HG03060 (cell line): ENCODE results near the gene ABO.
"Not testable (repeated sequence)": the region's sequence is repeated elsewhere in the genome, so short reads cannot be mapped to it uniquely, and the experiment has no call there.

ENCODE experiments used
- ATAC-seq: cut with Tn5 transposase; IDR thresholded peaks from one replicate; pipeline ENCODE4 v1.9.1; 2021; ENCODE audit warnings: low read depth, moderate number of reproducible peaks; ENCODE audit not compliant: unreplicated experiment

ABO gene

DNA sequence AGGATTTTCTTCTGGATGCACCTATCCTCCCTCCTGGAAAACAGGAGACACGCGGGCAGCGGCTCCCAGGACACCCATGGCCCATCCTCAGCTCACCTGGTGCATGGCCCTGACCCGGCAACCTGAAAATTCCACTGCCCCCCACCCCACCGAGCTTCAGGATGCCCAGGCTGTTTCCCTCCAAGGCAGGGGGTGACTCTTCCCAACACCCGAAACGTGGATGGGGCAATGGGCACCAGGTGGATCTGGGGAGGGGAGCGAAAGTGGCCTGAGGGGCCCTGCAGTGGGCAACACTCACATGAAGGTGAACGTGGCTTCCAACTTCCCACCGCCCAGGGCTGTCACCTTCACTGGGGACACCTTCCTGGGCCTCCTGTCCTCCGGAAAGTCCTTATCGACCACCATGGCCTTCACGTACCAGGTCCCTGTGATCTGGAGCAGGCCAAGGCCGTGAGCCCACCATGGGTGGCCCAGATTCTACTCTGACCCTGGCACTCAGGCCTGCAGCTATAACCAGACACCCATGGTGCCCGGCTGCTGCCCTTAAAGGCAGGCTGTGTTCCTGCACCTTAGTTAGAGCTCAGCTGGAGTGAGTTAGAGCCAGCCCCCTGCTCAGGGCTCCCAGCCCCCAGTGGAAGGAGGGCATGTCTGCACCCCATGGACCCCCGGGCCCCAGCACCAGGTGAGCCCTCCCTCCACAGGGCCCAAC is 66.7 kb downstream of the ABO start:
- not testable (repeated sequence) for ATAC-seq

DNA sequence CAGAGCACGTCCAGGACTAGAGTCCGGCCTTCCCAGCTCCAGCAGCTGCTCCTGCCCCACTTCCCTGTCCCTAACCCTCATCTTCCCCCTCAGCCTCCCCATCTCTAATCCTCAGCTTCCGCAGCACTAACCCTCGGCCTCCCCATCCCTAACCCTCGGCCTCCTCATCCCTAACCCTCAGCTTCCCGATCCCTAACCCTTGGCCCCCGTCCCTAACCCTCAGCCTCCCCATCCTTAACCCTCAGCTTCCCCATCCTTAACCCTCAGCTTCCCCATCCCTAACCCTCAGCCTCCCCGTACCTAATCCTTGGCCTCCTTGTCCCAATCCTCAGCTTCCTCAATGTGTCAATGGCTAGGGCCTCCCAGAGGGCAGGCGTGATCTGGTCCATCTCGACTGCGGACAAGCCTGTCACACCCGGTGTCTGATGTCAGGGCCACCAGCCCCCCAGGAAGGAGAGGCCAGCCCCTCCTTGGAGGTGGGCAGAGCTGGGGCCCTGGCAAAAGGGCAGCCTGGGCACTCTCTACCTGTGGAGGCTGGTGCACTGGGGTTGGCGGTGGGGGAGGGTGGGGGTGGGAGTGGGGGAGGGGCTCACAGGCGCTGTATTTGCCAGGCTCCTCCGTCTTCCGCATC is 67.3 kb downstream of the ABO start:
- ATAC-seq: no peak

DNA sequence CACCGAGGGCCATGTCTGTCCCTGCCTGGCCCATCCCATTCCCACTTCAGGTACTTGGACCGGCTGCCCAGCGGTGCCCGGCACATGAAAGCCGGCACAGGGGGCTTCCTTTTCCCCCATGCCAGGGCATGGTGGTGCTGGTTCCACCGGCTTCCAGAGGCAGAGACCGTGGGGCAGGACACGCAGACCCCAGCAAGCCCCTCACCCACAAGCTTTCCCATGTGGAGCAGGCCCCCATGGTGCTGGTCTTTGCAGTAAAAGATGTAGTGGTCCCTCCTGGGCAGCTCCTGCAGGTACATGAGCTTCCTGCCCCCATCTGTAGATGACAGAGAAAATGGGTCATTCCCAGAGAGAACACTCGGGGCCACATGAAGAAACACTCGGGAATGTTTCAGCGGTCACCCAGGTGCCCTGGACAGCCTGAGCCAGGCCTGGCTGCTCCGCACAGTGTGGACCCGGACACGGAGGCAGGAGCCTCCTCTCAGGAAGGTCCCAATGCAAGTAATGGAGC is 67.9 kb downstream of the ABO start:
- ATAC-seq: no peak

DNA sequence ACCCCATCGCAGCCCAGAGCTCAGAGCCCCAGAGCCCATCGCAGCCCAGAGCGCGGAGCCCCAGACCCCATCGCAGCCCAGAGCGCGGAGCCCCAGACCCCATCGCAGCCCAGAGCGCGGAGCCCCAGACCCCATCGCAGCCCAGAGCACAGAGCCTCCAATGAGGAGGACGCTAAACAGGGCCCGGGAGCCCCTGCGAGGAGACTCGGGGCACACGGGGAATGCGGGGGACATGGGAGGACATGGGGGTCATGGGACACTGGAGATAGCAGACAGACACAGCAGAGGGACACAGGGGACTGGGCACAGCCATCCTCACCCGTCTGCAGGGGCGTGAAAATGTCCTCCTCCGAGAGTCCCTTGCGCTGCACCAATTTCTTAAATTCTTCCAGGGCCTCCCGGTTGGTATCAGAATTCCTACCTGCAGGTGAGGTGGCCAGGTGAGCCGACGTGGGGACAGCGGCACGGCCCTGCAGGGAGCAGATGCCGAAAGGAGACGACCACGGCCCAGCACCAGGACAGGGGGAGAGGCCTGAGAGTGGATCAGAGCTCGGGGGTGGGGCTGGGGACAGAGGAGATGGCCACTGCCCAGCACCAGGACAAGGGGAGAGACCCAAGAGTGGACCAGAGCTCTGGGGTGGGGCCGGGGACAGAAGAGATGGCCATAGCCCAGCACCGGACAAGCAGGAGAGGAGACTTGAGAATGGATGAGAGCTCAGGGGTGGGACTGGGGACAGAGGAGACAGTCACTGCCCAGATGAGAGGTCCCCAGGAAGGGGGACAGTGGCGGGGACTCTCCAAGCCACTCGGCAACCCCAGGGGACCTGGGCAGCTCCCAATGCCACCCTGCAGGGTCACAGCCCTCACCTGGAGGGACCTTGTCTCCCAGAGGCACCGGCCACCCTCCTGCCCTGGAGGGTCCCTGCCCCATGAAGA is 68.7 kb downstream of the ABO start:
- ATAC-seq: no peak

DNA sequence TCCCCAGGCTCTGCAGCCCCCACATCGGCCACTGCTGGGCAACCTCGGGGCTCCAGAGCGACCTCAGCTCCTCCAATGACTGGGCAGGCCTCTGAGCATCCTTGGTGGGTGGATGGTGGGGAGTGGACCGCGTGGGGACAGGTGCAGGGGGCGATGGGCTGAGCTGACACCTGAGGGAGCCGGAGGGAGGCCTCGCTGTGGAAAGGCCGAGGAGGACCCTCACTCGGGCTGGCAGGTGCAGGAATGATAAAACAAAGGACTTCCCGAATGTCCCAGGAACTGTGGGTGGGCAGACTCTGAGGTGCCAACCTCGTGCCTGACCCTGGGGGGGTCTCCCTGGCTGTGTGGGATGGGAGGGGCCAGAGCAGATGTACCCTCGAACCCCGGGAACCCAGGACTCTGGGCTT is 69.5 kb downstream of the ABO start:
- ATAC-seq: not testable (repeated sequence)
